GM12891 (cell line): Measurements from ENCODE around the gene SIM2.

ENCODE experiments used
- POLR2A ChIP-seq: IDR thresholded peaks from 2 replicates; pipeline ENCODE4 v1.6.1; 2011; ENCODE audit warnings: low read depth, low read length, control low read depth
- POLR2AphosphoS5 ChIP-seq: IDR thresholded peaks from 2 replicates; pipeline ENCODE4 v1.6.1; 2011; ENCODE audit warnings: low read depth, low read length, control low read depth

DNA sequence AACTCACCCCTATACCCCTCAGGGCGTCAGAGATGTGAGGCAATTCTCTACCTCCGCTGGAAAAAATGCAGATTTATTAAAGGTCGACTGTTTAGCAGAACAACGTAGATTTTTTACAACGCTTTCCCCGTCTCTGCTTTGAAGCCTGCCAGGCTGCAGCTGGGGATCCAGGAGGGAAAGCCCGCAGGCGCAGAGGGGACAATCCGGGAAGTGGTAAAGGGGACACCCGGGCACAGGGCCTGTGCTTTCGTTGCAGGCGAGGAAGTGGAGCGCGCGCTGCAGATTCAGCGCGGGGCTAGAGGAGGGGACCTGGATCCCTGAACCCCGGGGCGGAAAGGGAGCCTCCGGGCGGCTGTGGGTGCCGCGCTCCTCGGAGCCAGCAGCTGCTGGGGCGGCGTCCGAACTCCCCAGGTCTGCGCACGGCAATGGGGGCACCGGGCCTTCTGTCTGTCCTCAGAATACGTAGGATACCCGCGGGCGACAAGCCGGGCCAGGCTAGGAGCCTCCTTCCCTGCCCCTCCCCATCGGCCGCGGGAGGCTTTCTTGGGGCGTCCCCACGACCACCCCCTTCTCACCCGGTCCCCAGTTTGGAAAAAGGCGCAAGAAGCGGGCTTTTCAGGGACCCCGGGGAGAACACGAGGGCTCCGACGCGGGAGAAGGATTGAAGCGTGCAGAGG, 5.5 kb downstream of the SIM2 start:
- no peak for TF ChIP-seq POLR2A
- no peak for TF ChIP-seq POLR2AphosphoS5
